WTC11 (cell line): Measurements from ENCODE around the gene FGFR1OP2. TPM values are rescaled to one million over a fixed set of nuclear protein-coding genes. Genes with fewer than 3 reads are reported as not detected.

ENCODE experiments used
- ATAC-seq: fragments of 200-7000 bp; cut with Tn5 transposase; 2 replicates; pipeline ENCODE4 v1.10.0; 2021; ENCODE audit warnings: mild to moderate bottlenecking, moderate library complexity
- CTCF ChIA-PET: fragments of 300-600 bp; sonication (Branson Sonifier 250); formaldehyde crosslinking; loops from one replicate; lab custom pipeline; 2021; ENCODE audit warnings: antibody characterized with exemption; lab: Charles Lee
- POLR2A ChIA-PET: fragments of 350-600 bp; sonication (Branson Sonifier 250); formaldehyde crosslinking; loops from one replicate; lab custom pipeline; 2021; ENCODE audit warnings: antibody characterized with exemption; lab: Charles Lee
- DNase-seq: peaks from one replicate; pipeline ENCODE4 v3.0.0; 2021; ENCODE audit warnings: low spot score
- H3K27ac Mint-ChIP-seq: 2 replicates; pipeline ENCODE4 v1.8.0; 2021; ENCODE audit warnings: mixed read lengths
- H3K27me3 Mint-ChIP-seq: 2 replicates; pipeline ENCODE4 v1.8.0; 2021; ENCODE audit warnings: low read depth, mild to moderate bottlenecking, moderate library complexity, mixed read lengths
- H3K36me3 Mint-ChIP-seq: 2 replicates; pipeline ENCODE4 v1.8.0; 2021; ENCODE audit warnings: mixed read lengths
- H3K4me1 Mint-ChIP-seq: 2 replicates; pipeline ENCODE4 v1.8.0; 2022; ENCODE audit warnings: mixed read lengths
- H3K4me3 Mint-ChIP-seq: 2 replicates; pipeline ENCODE4 v1.8.0; 2021; ENCODE audit warnings: mild to moderate bottlenecking, moderate library complexity, mixed read lengths
- H3K9me3 Mint-ChIP-seq: 2 replicates; pipeline ENCODE4 v1.8.0; 2021; ENCODE audit warnings: mixed read lengths
- ARID4B ChIP-seq: sonication (generic); formaldehyde crosslinking; IDR thresholded peaks from 2 replicates; pipeline ENCODE4 v1.8.0; 2023; ENCODE audit warnings: missing genetic modification reagents, mild to moderate bottlenecking, borderline replicate concordance
- ATF2 ChIP-seq: sonication (generic); formaldehyde crosslinking; IDR thresholded peaks from 2 replicates; pipeline ENCODE4 v1.8.1; 2022; ENCODE audit warnings: low read depth, missing genetic modification reagents, borderline replicate concordance
- E2F4 ChIP-seq: sonication (generic); formaldehyde crosslinking; IDR thresholded peaks from 2 replicates; pipeline ENCODE4 v1.8.1; 2022; ENCODE audit warnings: low read depth, mild to moderate bottlenecking, moderate library complexity, missing genetic modification reagents, borderline replicate concordance
- ELF4 ChIP-seq: sonication (generic); formaldehyde crosslinking; IDR thresholded peaks from 2 replicates; pipeline ENCODE4 v1.8.1; 2022; ENCODE audit warnings: low read depth, mild to moderate bottlenecking, moderate library complexity, missing genetic modification reagents
- FOXK1 ChIP-seq: sonication (generic); formaldehyde crosslinking; IDR thresholded peaks from 2 replicates; pipeline ENCODE4 v1.8.0; 2022; ENCODE audit warnings: mild to moderate bottlenecking, moderate library complexity, missing genetic modification reagents
- GABPB1 ChIP-seq: sonication (generic); formaldehyde crosslinking; IDR thresholded peaks from 2 replicates; pipeline ENCODE4 v1.8.1; 2023; ENCODE audit warnings: mild to moderate bottlenecking, missing genetic modification reagents
- GRHL2 ChIP-seq: fragments of 250-450 bp; sonication (Bioruptor Pico); IDR thresholded peaks from 2 replicates; pipeline ENCODE4 v1.8.0; 2022; ENCODE audit warnings: mild to moderate bottlenecking, moderate library complexity; ENCODE audit not compliant: insufficient replicate concordance, severe bottlenecking
- GTF2I ChIP-seq: fragments of 250-450 bp; sonication (Bioruptor Pico); conservative IDR thresholded peaks from 2 replicates; pipeline ENCODE4 v1.4.0; 2021; ENCODE audit warnings: mild to moderate bottlenecking
- MYBL2 ChIP-seq: sonication (generic); formaldehyde crosslinking; IDR thresholded peaks from 2 replicates; pipeline ENCODE4 v1.8.1; 2023; ENCODE audit warnings: mild to moderate bottlenecking, moderate library complexity, missing genetic modification reagents
- OVOL2 ChIP-seq: fragments of 250-450 bp; sonication (Bioruptor Pico); IDR thresholded peaks from 2 replicates; pipeline ENCODE4 v1.9.0; 2021; ENCODE audit warnings: mild to moderate bottlenecking, borderline replicate concordance
- SOX15 ChIP-seq: fragments of 250-450 bp; sonication (Bioruptor Pico); IDR thresholded peaks from 2 replicates; pipeline ENCODE4 v1.9.0; 2021; ENCODE audit warnings: mild to moderate bottlenecking
- ZNF138 ChIP-seq: sonication (generic); formaldehyde crosslinking; conservative IDR thresholded peaks from 2 replicates; pipeline ENCODE4 v1.8.1; 2022; ENCODE audit warnings: mild to moderate bottlenecking, moderate library complexity, missing genetic modification reagents
- ZNF232 ChIP-seq: sonication (generic); formaldehyde crosslinking; IDR thresholded peaks from 2 replicates; pipeline ENCODE4 v1.8.0; 2022; ENCODE audit warnings: mild to moderate bottlenecking, missing genetic modification reagents
- ZNF532 ChIP-seq: fragments of 250-450 bp; sonication (Bioruptor Pico); IDR thresholded peaks from 2 replicates; pipeline ENCODE4 v1.9.0; 2021; ENCODE audit warnings: mild to moderate bottlenecking, borderline replicate concordance
- total RNA-seq: library from RNA; stranded (reverse); gene quantifications from 3 replicates; pipeline ENCODE4 v1.2.3, GENCODE V29; 2021
- TF ChIP-seq, protein P1 (sequence below): sonication (generic); formaldehyde crosslinking; IDR thresholded peaks from 2 replicates; pipeline ENCODE4 v1.8.1; 2023; ENCODE audit warnings: mild to moderate bottlenecking, missing genetic modification reagents
- TF ChIP-seq, protein P2 (sequence below): fragments of 250-450 bp; sonication (Bioruptor Pico); IDR thresholded peaks from 2 replicates; pipeline ENCODE4 v2.1.2; 2022; ENCODE audit warnings: mild to moderate bottlenecking, moderate library complexity

The FGFR1OP2 gene
- total RNA-seq, 1 experiment from 2014 or later, result 28.9 TPM

DNA sequence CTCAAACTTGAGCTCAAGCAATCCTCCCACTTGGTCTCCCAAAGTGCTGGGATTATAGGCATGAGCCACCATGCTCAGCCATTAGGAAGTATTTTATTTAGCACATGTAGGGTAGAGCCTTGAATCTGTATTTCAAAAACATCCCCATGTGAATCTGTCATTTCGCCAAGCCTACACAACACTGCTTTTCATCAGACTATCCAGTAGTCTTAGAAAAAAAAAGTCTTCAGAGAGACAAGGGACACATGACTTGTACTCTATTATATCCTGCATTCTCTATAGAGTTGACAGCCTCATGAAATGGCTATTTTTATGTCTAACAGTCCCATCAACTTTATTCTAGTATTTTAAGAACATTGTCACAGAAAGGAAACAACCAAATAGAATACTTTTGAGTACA, 40.5 kb downstream of the FGFR1OP2 start:
- no peak for ATAC-seq
- Mint-ChIP-seq H3K36me3 (peaks cover 52% of the 10 kb centered on the region), H3K27me3 (no peaks in the 10 kb centered on the region), H3K4me1 (no peaks in the 10 kb centered on the region), H3K9me3 (no peaks in the 10 kb centered on the region), H3K27ac (no peak overlapping the region), H3K4me3 (no peak overlapping the region)
- POLR2A ChIA-PET, result no interaction called here
- TF ChIP-seq, protein P1, sequence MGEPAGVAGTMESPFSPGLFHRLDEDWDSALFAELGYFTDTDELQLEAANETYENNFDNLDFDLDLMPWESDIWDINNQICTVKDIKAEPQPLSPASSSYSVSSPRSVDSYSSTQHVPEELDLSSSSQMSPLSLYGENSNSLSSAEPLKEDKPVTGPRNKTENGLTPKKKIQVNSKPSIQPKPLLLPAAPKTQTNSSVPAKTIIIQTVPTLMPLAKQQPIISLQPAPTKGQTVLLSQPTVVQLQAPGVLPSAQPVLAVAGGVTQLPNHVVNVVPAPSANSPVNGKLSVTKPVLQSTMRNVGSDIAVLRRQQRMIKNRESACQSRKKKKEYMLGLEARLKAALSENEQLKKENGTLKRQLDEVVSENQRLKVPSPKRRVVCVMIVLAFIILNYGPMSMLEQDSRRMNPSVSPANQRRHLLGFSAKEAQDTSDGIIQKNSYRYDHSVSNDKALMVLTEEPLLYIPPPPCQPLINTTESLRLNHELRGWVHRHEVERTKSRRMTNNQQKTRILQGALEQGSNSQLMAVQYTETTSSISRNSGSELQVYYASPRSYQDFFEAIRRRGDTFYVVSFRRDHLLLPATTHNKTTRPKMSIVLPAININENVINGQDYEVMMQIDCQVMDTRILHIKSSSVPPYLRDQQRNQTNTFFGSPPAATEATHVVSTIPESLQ (CRISPR knock-in tag), result no peak
- no peak for TF ChIP-seq ELF4 (CRISPR knock-in tag)
- TF ChIP-seq OVOL2 (CRISPR knock-in tag), result no peak
- TF ChIP-seq SOX15 (CRISPR knock-in tag), result no peak
- TF ChIP-seq E2F4 (CRISPR knock-in tag), result no peak
- TF ChIP-seq ZNF232 (CRISPR knock-in tag), result no peak
- no peak for TF ChIP-seq ARID4B (CRISPR knock-in tag)
- no peak for TF ChIP-seq GRHL2 (CRISPR knock-in tag)
- CTCF ChIA-PET, result interaction anchor here (1.1 kb wide), 1 partner anchor 35 kb away, joined by 3 read pairs; the partner anchor contains the start of gene TM7SF3
- no peak for DNase-seq

DNA sequence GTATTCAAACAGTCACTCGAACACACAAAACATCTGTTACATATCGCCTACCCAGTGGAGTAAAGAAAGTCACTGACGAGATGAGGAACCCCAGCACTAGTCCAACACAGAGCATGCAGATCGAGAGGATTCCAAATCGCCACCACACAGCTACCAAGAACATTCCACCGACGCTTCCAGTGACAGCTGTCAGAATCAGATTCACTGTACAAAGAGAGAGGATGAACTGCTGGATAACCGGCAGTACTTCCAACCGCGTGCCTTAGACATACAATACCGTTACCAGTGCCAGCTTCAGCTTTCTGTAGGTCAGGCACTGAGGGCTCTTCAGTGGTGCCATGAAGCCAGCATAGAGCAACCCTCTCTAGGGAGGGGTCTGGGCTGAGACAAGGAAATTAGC, 41.5 kb downstream of the FGFR1OP2 start:
- Mint-ChIP-seq H3K9me3 (no peaks in the 10 kb centered on the region), H3K36me3 (peaks cover 45% of the 10 kb centered on the region), H3K4me3 (no peak overlapping the region), H3K27me3 (no peaks in the 10 kb centered on the region), H3K27ac (no peak overlapping the region), H3K4me1 (no peaks in the 10 kb centered on the region)
- DNase-seq (no peak), ATAC-seq (no peak)
- ChIA-PET POLR2A (no interaction called here), CTCF (interaction anchor here (1.5 kb wide), 1 partner anchor 327 kb away, joined by 4 read pairs; no protein-coding TSS in a partner anchor)
- no peak for TF ChIP-seq GTF2I (CRISPR knock-in tag)
- TF ChIP-seq FOXK1 (CRISPR knock-in tag), result no peak
- no peak for TF ChIP-seq ZNF532 (CRISPR knock-in tag)
- no peak for TF ChIP-seq ATF2 (CRISPR knock-in tag)
- TF ChIP-seq ZNF138 (CRISPR knock-in tag), result no peak
- TF ChIP-seq, protein P1 (CRISPR knock-in tag), result no peak
- TF ChIP-seq, protein P2, sequence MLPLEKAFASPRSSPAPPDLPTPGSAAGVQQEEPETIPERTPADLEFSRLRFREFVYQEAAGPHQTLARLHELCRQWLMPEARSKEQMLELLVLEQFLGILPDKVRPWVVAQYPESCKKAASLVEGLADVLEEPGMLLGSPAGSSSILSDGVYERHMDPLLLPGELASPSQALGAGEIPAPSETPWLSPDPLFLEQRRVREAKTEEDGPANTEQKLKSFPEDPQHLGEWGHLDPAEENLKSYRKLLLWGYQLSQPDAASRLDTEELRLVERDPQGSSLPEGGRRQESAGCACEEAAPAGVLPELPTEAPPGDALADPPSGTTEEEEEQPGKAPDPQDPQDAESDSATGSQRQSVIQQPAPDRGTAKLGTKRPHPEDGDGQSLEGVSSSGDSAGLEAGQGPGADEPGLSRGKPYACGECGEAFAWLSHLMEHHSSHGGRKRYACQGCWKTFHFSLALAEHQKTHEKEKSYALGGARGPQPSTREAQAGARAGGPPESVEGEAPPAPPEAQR (CRISPR knock-in tag), result no peak
- TF ChIP-seq GABPB1 (CRISPR knock-in tag), result no peak
- TF ChIP-seq MYBL2, result no peak
